Peyer's patch (tissue), 4 donors: ENCODE data around the gene ZBTB7C. TPM values are rescaled to one million over a fixed set of nuclear protein-coding genes. Genes with fewer than 3 reads are reported as not detected.

Experiments
- DNase-seq, 3 donors: peaks; one replicate each; pipeline ENCODE4 v3.0.0-alpha.2; 2017 to 2019
- H3K27ac ChIP-seq, 4 donors: fragments of 200-600 bp; sonication (generic); one replicate each; pipeline ENCODE4 v1.5.1; 2016 to 2019
- H3K27me3 ChIP-seq, 2 donors: fragments of 200-600 bp; sonication (generic); one replicate each; pipeline ENCODE4 v1.5.1; 2019
- H3K36me3 ChIP-seq, 3 donors: fragments of 200-600 bp; sonication (generic); one replicate each; pipeline ENCODE4 v1.5.1; 2016 to 2019
- H3K4me1 ChIP-seq, 4 donors: fragments of 200-600 bp; sonication (generic); one replicate each; pipeline ENCODE4 v1.5.1; 2016 to 2019
- H3K4me3 ChIP-seq, 4 donors: fragments of 200-600 bp; sonication (generic); 1 replicate in 3 of 4; 2 replicates in 1 of 4; pipeline ENCODE4 v1.5.1; 2016 to 2019; ENCODE audit warnings: mild to moderate bottlenecking in 1 of 4
- H3K9me3 ChIP-seq, 4 donors: fragments of 200-600 bp; sonication (generic); one replicate each; pipeline ENCODE4 v1.5.1; 2016 to 2019; ENCODE audit warnings: mild to moderate bottlenecking in 1 of 4
- POLR2A ChIP-seq, 2 donors: fragments of 450-650 bp; IDR thresholded peaks; one replicate each; pipeline ENCODE4 v1.5.1; 2017; ENCODE audit warnings: antibody characterized with exemption in 2 of 2, mild to moderate bottlenecking in 2 of 2, moderate library complexity in 2 of 2
- total RNA-seq, 4 donors: library from RNA; depleted of rRNA; stranded (reverse); fragments of >200 nt; gene quantifications; one replicate each; pipeline ENCODE4 v1.1.0, GENCODE V29; 2016
- TF ChIP-seq, protein P1 (sequence below), 6 experiments: fragments of 450-650 bp in 4 of 6; fragments of 200-600 bp in 2 of 6; sonication (generic) in 1 of 6; IDR thresholded peaks; one replicate each; pipeline ENCODE4 v1.5.1; 2017 to 2019; ENCODE audit warnings: antibody characterized with exemption in 6 of 6, mild to moderate bottlenecking in 3 of 6, moderate library complexity in 1 of 6

ZBTB7C gene
- total RNA-seq, 4 donors from 2014 or later: 10.5 to 15.7 (median 14.2) TPM

DNA sequence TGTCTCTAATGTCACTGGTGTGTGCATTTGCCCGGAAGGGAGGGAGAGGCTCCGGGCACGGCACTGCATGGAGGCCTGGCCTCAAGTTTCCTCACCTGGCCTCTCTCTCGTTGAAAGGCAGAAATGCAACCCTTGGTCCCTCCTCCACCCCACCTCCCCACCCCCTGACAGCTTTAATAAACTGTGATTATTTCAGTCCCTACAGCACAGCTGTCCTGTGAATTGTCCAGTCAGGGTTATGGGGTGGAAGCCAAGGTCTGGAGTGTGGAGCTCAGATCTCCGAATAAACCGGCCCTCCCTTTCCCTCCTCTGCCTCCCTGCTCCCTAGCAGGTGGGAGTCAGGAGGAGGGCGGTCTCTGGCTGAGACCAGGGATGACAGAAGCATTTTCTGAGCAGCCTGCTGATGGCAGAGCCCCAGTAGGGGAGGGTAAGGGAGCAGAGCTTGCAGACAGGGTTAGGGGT, 279.5 kb downstream of the ZBTB7C start:
- DNase-seq: no peak
- H3K27me3 ChIP-seq: no peaks in the 10 kb centered on the region
- no peaks in the 10 kb centered on the region for H3K36me3 ChIP-seq
- no peaks in the 10 kb centered on the region for H3K9me3 ChIP-seq
- no peak overlapping the region for H3K4me3 ChIP-seq
- H3K27ac ChIP-seq: no peak overlapping the region
- peaks cover 0 to 17% (median 0%) of the 10 kb centered on the region in 4 donors for H3K4me1 ChIP-seq
- TF ChIP-seq POLR2A (IDR thresholded peaks at IDR 0.05): no peak
- TF ChIP-seq, protein P1, sequence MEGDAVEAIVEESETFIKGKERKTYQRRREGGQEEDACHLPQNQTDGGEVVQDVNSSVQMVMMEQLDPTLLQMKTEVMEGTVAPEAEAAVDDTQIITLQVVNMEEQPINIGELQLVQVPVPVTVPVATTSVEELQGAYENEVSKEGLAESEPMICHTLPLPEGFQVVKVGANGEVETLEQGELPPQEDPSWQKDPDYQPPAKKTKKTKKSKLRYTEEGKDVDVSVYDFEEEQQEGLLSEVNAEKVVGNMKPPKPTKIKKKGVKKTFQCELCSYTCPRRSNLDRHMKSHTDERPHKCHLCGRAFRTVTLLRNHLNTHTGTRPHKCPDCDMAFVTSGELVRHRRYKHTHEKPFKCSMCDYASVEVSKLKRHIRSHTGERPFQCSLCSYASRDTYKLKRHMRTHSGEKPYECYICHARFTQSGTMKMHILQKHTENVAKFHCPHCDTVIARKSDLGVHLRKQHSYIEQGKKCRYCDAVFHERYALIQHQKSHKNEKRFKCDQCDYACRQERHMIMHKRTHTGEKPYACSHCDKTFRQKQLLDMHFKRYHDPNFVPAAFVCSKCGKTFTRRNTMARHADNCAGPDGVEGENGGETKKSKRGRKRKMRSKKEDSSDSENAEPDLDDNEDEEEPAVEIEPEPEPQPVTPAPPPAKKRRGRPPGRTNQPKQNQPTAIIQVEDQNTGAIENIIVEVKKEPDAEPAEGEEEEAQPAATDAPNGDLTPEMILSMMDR (IDR thresholded peaks at IDR 0.05): no peak

DNA sequence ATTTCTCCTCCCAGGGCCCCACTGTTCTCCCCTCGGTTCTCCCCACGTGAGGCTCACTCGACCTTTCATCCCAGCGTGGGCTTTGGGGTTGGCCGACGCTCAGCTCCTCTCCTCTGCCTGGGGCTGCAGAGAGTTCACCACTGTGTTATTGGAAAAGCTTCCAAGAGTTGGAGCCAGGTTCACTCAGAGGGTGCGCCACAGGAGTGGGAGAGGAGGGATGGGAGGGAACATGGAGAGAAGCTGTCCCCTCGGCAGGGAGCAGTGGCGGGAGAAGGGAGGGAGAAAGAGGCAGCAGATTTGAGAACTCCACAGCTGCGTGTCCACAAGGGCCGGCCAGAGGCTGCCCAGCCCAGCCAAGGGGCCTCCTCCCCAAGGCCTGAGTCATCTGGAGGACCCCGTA, 281.6 kb downstream of the ZBTB7C start:
- Histone ChIP-seq H3K27me3 (no peaks in the 10 kb centered on the region), H3K27ac (no peak overlapping the region), H3K4me1 (peaks cover 0 to 15% (median 0%) of the 10 kb centered on the region in 4 donors), H3K9me3 (no peaks in the 10 kb centered on the region), H3K36me3 (no peaks in the 10 kb centered on the region), H3K4me3 (no peak overlapping the region)
- DNase-seq: no peak
- TF ChIP-seq, protein P1 (IDR thresholded peaks at IDR 0.05): no peak
- TF ChIP-seq POLR2A (IDR thresholded peaks at IDR 0.05): no peak

GRCh38 chr18:48126240-48126639, 282.9 kb downstream of the ZBTB7C start:
- Histone ChIP-seq H3K36me3 (no peaks in the 10 kb centered on the region), H3K9me3 (no peaks in the 10 kb centered on the region), H3K27ac (no peak overlapping the region), H3K4me1 (peaks cover 0 to 14% (median 0%) of the 10 kb centered on the region in 4 donors), H3K27me3 (no peaks in the 10 kb centered on the region), H3K4me3 (no peak overlapping the region)
- no peak for TF ChIP-seq POLR2A (IDR thresholded peaks at IDR 0.05)
- TF ChIP-seq, protein P1 (IDR thresholded peaks at IDR 0.05): no peak
- no peak for DNase-seq

- no peaks in the 10 kb centered on the region for H3K27me3 ChIP-seq
- no peak overlapping the region for H3K27ac ChIP-seq
- H3K9me3 ChIP-seq: no peaks in the 10 kb centered on the region
- no peak for DNase-seq
- H3K4me3 ChIP-seq: no peak overlapping the region
- H3K36me3 ChIP-seq: no peaks in the 10 kb centered on the region
- TF ChIP-seq, protein P1 (IDR thresholded peaks at IDR 0.05): no peak
- H3K4me1 ChIP-seq: peaks cover 0 to 14% (median 0%) of the 10 kb centered on the region in 4 donors
Observed at GRCh38 chr18:48125724-48126123, 283.5 kb downstream of the ZBTB7C start.

DNA sequence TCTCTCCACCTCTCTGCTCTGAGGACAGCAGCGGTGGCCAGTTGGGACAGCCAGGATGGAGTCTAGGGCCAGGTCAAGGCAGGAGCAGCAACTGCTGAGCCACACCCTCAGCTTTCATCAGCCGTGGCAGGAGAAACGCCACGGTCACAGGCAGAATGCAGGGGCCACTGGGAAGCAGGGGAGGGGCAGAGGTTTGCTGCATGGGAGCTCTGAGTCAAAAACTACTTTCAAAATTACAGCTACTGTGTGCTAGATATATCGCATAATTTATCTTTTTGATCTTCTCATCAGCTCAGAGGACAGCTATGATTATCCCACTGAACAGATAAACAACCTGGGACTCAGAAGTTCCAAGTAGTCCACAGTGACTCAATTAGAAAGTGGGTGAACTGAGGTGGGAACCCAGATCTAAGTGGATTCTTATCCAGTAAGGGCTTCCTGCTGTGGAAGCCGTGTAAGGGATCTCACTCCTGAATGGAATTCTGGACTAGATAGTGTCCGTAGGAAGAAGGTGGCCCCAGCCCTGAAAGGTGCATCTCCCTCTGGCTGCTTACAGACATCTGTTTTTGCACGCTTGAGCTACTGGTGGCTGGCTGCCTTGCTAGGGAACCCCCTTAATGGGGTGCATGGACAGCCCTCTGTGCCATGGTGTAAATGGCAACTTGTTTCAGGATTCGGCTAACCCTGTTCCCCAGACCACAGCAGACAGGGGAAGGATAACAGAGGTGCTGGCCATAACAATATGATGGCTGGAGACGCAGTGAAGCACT, 284.1 kb downstream of the ZBTB7C start:
- H3K4me3 ChIP-seq: no peak overlapping the region
- no peaks in the 10 kb centered on the region for H3K27me3 ChIP-seq
- DNase-seq: no peak
- no peak overlapping the region for H3K27ac ChIP-seq
- no peaks in the 10 kb centered on the region for H3K36me3 ChIP-seq
- peaks cover 0 to 14% (median 0%) of the 10 kb centered on the region in 4 donors for H3K4me1 ChIP-seq
- TF ChIP-seq POLR2A (IDR thresholded peaks at IDR 0.05): no peak
- TF ChIP-seq, protein P1 (IDR thresholded peaks at IDR 0.05): no peak
- no peaks in the 10 kb centered on the region for H3K9me3 ChIP-seq
